GM18951 (cell line): ENCODE results near the gene CACNA2D2.

Experiments used
- POLR2A ChIP-seq: IDR thresholded peaks from 4 replicates; pipeline ENCODE4 v1.6.1; 2011; ENCODE audit warnings: mild to moderate bottlenecking; ENCODE audit not compliant: insufficient read length, insufficient read depth; ENCODE audit errors: extremely low read depth
- in situ Hi-C: fragments of 300-500 bp; cut with MboI; formaldehyde crosslinking; loops from one replicate; pipeline ENCODE4 v1.12.0; 2022; ENCODE audit warnings: low sequenced_read_pairs, mixed read lengths, inconsistent platforms; ENCODE audit not compliant: unreplicated experiment

CACNA2D2 gene

GRCh38 chr3:50371133-50371685 lies 132.2 kb downstream of the CACNA2D2 start:
- TF ChIP-seq POLR2A = no peak

GRCh38 chr3:50370594-50370993 lies 132.8 kb downstream of the CACNA2D2 start:
- in situ Hi-C loops = no loop called here
- no peak for TF ChIP-seq POLR2A

More at GRCh38 chr3:50371133-50371685, 132.2 kb downstream of the CACNA2D2 start:
- in situ Hi-C loops = no loop called here

GRCh38 chr3:50369012-50369670 lies 134.3 kb downstream of the CACNA2D2 start:
- in situ Hi-C loops = no loop called here

GRCh38 chr3:50365842-50366220 lies 137.6 kb downstream of the CACNA2D2 start:
- in situ Hi-C loops = no loop called here
- TF ChIP-seq POLR2A = no peak

More at GRCh38 chr3:50369012-50369670, 134.3 kb downstream of the CACNA2D2 start:
- TF ChIP-seq POLR2A = no peak

GRCh38 chr3:50365080-50365841 lies 138.2 kb downstream of the CACNA2D2 start:
- peak; percentile 50 for TF ChIP-seq POLR2A
- in situ Hi-C loops = no loop called here

- TF ChIP-seq POLR2A = no peak
- in situ Hi-C loops = no loop called here
Observed at GRCh38 chr3:50364573-50365079, 138.8 kb downstream of the CACNA2D2 start.

- in situ Hi-C loops = no loop called here
Observed at GRCh38 chr3:50359760-50360110, 143.7 kb downstream of the CACNA2D2 start.

GRCh38 chr3:50358911-50359759 lies 144.3 kb downstream of the CACNA2D2 start, which contains the start of gene TMEM115:
TMEM115 (minus strand) TSS chr3:50359521; CDS start chr3:50359063, 458 bp downstream.
- in situ Hi-C loops = no loop called here
- TF ChIP-seq POLR2A = peak; percentile 68

More at GRCh38 chr3:50359760-50360110, 143.7 kb downstream of the CACNA2D2 start:
- TF ChIP-seq POLR2A = no peak

- no peak for TF ChIP-seq POLR2A
- in situ Hi-C loops = no loop called here
Observed at GRCh38 chr3:50358355-50358910, 145.0 kb downstream of the CACNA2D2 start.

- in situ Hi-C loops = no loop called here
- no peak for TF ChIP-seq POLR2A
Observed at GRCh38 chr3:50357481-50357880, 146.0 kb downstream of the CACNA2D2 start.

GRCh38 chr3:50356553-50356952 lies 146.9 kb downstream of the CACNA2D2 start:
- TF ChIP-seq POLR2A = no peak
- in situ Hi-C loops = no loop called here

GRCh38 chr3:50355829-50356552 lies 147.4 kb downstream of the CACNA2D2 start:
- in situ Hi-C loops = no loop called here
- no peak for TF ChIP-seq POLR2A
